ENCODE data around the gene PRSS21.

Gene PRSS21

DNA sequence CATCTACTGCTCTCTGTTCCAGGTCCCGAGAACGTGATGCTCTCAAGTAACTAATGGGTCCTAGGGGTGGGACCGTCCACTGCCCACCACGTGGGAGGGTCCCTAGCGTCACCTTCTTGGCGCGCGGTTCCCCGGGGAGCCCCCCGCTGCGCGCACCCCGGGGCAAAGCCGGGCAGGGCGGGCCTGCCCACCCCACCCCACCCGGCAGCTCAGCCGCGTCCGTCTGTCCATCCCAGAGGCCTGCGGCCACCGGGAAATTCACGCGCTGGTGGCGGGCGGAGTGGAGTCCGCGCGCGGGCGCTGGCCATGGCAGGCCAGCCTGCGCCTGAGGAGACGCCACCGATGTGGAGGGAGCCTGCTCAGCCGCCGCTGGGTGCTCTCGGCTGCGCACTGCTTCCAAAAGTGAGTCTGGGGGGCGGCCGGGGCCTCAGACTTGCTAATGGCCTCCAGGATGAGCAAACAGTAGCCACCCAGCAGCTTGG lies 18.3 kb upstream of the PRSS21 start:
- Histone ChIP-seq H4K20me1 (ENCODE audit: insufficient read depth, low read length) (no peaks in the 10 kb centered on the region), H3K4me1 (ENCODE audit: low read length) (no peaks in the 10 kb centered on the region), H3K36me3 (replicated peaks; ENCODE audit: low read depth, low read length) (no peaks in the 10 kb centered on the region), H3K27me3 (ENCODE audit: low read depth, low read length) (peaks cover 6% of the 10 kb centered on the region; the same call in 1 of the 2 replicates), H2AFZ (ENCODE audit: low read depth, low read length) (no peak overlapping the region), H3K4me2 (ENCODE audit: low read length) (no peak overlapping the region), H3K4me3 (ENCODE audit: low read length) (no peak overlapping the region), H3K9me3 (ENCODE audit: insufficient read depth, low read length) (no peaks in the 10 kb centered on the region), H3K9ac (ENCODE audit: low read length) (no peak overlapping the region), H3K79me2 (ENCODE audit: low read length) (no peaks in the 10 kb centered on the region), H3K27ac (ENCODE audit: low read length) (no peak overlapping the region)
- TF ChIP-seq EZH2phosphoT487 (IDR thresholded peaks at IDR 0.05; ENCODE audit: low read depth), result no peak

DNA sequence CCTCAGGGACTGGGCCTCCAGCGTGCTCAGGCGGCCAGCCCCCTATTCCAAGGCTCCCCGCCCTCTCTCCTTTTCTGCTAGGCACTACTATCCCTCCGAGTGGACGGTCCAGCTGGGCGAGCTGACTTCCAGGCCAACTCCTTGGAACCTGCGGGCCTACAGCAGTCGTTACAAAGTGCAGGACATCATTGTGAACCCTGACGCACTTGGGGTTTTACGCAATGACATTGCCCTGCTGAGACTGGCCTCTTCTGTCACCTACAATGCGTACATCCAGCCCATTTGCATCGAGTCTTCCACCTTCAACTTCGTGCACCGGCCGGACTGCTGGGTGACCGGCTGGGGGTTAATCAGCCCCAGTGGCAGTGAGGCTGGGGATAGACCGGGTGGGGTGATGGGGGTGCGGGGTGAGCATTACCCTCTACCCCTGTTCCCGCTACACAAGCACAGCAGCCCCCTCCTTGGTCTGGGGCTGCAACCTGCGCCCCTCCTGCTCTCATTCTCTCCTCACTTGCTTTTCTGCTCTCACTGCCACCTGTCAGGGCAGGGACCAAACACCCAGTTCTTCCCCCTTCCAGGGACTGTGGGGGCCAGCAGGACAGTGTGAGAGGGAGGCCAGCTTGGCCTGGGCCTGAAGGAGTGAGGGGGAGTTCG lies 17.7 kb upstream of the PRSS21 start:
- Histone ChIP-seq H4K20me1 (ENCODE audit: insufficient read depth, low read length) (no peaks in the 10 kb centered on the region), H3K27me3 (ENCODE audit: low read depth, low read length) (peaks cover 9% of the 10 kb centered on the region; the same call in 1 of the 2 replicates), H3K9me3 (ENCODE audit: insufficient read depth, low read length) (no peaks in the 10 kb centered on the region), H2AFZ (ENCODE audit: low read depth, low read length) (no peak overlapping the region), H3K9ac (ENCODE audit: low read length) (no peak overlapping the region), H3K27ac (ENCODE audit: low read length) (no peak overlapping the region), H3K4me3 (ENCODE audit: low read length) (no peak overlapping the region), H3K79me2 (ENCODE audit: low read length) (no peaks in the 10 kb centered on the region), H3K4me1 (ENCODE audit: low read length) (no peaks in the 10 kb centered on the region), H3K36me3 (replicated peaks; ENCODE audit: low read depth, low read length) (no peaks in the 10 kb centered on the region), H3K4me2 (ENCODE audit: low read length) (no peak overlapping the region)
- no peak for TF ChIP-seq EZH2phosphoT487 (IDR thresholded peaks at IDR 0.05; ENCODE audit: low read depth)
- TF ChIP-seq, protein P1, sequence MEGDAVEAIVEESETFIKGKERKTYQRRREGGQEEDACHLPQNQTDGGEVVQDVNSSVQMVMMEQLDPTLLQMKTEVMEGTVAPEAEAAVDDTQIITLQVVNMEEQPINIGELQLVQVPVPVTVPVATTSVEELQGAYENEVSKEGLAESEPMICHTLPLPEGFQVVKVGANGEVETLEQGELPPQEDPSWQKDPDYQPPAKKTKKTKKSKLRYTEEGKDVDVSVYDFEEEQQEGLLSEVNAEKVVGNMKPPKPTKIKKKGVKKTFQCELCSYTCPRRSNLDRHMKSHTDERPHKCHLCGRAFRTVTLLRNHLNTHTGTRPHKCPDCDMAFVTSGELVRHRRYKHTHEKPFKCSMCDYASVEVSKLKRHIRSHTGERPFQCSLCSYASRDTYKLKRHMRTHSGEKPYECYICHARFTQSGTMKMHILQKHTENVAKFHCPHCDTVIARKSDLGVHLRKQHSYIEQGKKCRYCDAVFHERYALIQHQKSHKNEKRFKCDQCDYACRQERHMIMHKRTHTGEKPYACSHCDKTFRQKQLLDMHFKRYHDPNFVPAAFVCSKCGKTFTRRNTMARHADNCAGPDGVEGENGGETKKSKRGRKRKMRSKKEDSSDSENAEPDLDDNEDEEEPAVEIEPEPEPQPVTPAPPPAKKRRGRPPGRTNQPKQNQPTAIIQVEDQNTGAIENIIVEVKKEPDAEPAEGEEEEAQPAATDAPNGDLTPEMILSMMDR (IDR thresholded peaks at IDR 0.05; ENCODE audit: low read depth, low read length), result no peak

DNA sequence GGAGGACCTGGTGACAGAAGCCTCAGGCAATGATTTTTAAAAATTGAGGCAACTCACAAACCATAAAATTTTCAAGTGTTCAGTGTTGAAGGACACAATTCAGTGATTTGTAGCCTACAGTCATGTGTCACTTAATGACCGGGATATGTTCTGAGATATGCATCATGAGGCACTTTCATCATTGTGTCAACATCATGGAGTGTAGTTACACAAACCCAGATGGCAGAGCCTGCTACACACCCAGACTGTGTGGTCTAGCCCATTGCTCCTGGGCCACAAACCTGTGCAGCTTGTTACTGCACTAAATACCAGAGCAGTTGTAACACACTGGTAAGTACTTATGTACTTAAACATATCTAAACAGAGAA lies 17.2 kb upstream of the PRSS21 start:
- peaks cover 12% of the 10 kb centered on the region; the same call in 1 of the 2 replicates for H3K27me3 ChIP-seq (ENCODE audit: low read depth, low read length)
- no peak overlapping the region for H3K9ac ChIP-seq (ENCODE audit: low read length)
- no peaks in the 10 kb centered on the region for H3K79me2 ChIP-seq (ENCODE audit: low read length)
- H3K4me2 ChIP-seq (ENCODE audit: low read length), result no peak overlapping the region
- TF ChIP-seq, protein P1 (IDR thresholded peaks at IDR 0.05; ENCODE audit: low read depth, low read length), result no peak
- no peak for TF ChIP-seq EZH2phosphoT487 (IDR thresholded peaks at IDR 0.05; ENCODE audit: low read depth)
- H3K27ac ChIP-seq (ENCODE audit: low read length), result no peak overlapping the region
- H4K20me1 ChIP-seq (ENCODE audit: insufficient read depth, low read length), result no peaks in the 10 kb centered on the region
- no peak overlapping the region for H3K4me3 ChIP-seq (ENCODE audit: low read length)
- H3K4me1 ChIP-seq (ENCODE audit: low read length), result no peaks in the 10 kb centered on the region
- no peaks in the 10 kb centered on the region for H3K9me3 ChIP-seq (ENCODE audit: insufficient read depth, low read length)
- no peak overlapping the region for H2AFZ ChIP-seq (ENCODE audit: low read depth, low read length)
- H3K36me3 ChIP-seq (replicated peaks; ENCODE audit: low read depth, low read length), result no peaks in the 10 kb centered on the region

DNA sequence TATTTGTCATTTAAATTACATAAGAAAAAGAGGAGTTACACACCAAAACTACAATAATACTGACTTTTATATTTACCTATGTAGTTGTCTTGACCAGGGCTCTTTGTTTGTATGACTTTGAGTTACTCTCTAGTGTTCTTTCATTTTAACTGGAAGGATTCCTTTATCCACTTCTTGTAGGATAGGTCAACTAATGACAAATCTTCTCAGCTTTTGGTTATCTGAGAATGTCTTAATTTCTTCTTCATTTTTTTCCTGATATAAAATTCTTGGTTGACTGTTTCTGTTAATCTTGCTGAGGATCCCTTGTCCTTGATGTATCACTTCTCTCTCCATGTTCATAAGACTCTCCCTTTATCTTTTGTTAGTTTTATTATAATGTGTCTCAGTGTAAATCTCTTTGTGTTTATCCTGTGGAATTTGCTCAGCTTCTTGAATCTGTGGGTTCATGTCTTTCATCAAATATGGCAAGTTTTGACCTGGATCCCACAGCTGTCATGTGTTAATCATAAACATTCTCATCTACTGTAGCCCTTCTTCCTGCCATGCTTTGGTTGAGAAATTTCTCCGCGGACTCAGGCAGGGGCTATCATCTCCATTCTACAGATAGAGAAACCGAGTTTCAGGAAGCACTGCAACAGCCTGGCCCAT lies 13.4 kb upstream of the PRSS21 start:
- TF ChIP-seq, protein P1 (IDR thresholded peaks at IDR 0.05; ENCODE audit: low read depth, low read length), result no peak
- TF ChIP-seq EZH2phosphoT487 (IDR thresholded peaks at IDR 0.05; ENCODE audit: low read depth), result no peak
- no peak overlapping the region for H3K4me3 ChIP-seq (ENCODE audit: low read length)
- no peak overlapping the region for H2AFZ ChIP-seq (ENCODE audit: low read depth, low read length)
- no peaks in the 10 kb centered on the region for H3K79me2 ChIP-seq (ENCODE audit: low read length)
- no peaks in the 10 kb centered on the region for H3K36me3 ChIP-seq (replicated peaks; ENCODE audit: low read depth, low read length)
- H4K20me1 ChIP-seq (ENCODE audit: insufficient read depth, low read length), result no peaks in the 10 kb centered on the region
- H3K9me3 ChIP-seq (ENCODE audit: insufficient read depth, low read length), result no peaks in the 10 kb centered on the region
- no peak overlapping the region for H3K27ac ChIP-seq (ENCODE audit: low read length)
- H3K27me3 ChIP-seq (ENCODE audit: low read depth, low read length), result peaks cover 13% of the 10 kb centered on the region; the same call in 1 of the 2 replicates
- no peak overlapping the region for H3K4me2 ChIP-seq (ENCODE audit: low read length)
- no peak overlapping the region for H3K9ac ChIP-seq (ENCODE audit: low read length)
- H3K4me1 ChIP-seq (ENCODE audit: low read length), result no peaks in the 10 kb centered on the region
